Adrenal gland (tissue), 5 donors: ENCODE data around the gene CKAP4.
A peak's percentile ranks its signal among the peaks of the same experiment; 100 is the strongest.

Experiments used
- POLR2A ChIP-seq, 2 donors: fragments of 450-650 bp; IDR thresholded peaks; one replicate each; pipeline ENCODE4 v1.6.1; 2017; ENCODE audit warnings: antibody characterized with exemption in 2 of 2, mild to moderate bottlenecking in 2 of 2, moderate library complexity in 1 of 2
- TF ChIP-seq, protein P1 (sequence below), 6 experiments: fragments of 450-650 bp in 4 of 6; fragments of 200-600 bp in 2 of 6; sonication (generic) in 1 of 6; IDR thresholded peaks; 1 replicate in 5 of 6; 2 replicates in 1 of 6; pipeline versions ENCODE4 v1.5.1 to v1.8.0; 2016 to 2021; ENCODE audit warnings: antibody characterized with exemption in 6 of 6, mild to moderate bottlenecking in 2 of 6, moderate library complexity in 1 of 6
- donor health status: DM: no; HTN: no; CAD: no.

DNA sequence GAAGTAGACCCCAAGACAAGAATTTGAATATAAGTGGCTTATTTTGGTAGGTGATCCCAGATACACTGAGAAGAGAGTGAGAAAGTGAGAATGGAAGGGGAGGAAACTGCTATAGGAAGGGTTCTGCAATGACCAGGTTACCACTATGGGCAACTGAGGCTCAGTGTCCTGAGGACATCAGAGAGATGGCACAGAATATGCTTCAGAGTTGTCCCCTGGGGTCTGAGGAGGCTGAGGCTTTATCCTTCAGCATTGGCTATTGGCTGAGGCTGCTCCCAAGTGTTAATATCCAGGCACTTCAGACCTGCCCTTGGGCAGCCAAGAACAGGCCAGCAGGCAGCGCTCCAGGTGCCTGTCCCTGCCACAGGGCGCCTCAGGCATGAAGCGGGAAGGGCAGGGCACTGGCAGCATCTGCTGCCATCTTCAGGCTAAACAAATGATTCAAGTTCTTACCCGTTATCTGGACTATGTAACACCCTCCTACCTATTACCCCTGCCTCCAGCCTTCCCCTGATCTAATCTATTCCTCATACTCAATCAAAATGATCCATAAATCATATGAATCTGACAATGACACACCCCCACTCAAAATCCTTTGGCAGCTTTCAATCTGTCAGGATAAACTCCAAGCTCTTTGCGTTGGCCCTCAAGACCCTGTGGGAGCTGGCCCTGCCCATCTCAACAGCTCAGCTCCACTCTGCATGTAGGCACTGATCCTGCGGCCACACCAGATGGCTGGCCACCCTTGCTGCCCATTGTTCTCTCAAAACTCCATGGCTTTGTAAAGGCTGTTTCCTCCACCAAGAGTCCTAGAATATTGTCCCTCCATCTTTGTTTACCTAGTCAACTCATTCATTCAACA, 42.4 kb downstream of the CKAP4 start:
- TF ChIP-seq, protein P1, sequence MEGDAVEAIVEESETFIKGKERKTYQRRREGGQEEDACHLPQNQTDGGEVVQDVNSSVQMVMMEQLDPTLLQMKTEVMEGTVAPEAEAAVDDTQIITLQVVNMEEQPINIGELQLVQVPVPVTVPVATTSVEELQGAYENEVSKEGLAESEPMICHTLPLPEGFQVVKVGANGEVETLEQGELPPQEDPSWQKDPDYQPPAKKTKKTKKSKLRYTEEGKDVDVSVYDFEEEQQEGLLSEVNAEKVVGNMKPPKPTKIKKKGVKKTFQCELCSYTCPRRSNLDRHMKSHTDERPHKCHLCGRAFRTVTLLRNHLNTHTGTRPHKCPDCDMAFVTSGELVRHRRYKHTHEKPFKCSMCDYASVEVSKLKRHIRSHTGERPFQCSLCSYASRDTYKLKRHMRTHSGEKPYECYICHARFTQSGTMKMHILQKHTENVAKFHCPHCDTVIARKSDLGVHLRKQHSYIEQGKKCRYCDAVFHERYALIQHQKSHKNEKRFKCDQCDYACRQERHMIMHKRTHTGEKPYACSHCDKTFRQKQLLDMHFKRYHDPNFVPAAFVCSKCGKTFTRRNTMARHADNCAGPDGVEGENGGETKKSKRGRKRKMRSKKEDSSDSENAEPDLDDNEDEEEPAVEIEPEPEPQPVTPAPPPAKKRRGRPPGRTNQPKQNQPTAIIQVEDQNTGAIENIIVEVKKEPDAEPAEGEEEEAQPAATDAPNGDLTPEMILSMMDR (IDR thresholded peaks at IDR 0.05): peak in 4 of 6 experiments; percentile 42 to 60 (median 54)
- no peak for TF ChIP-seq POLR2A (IDR thresholded peaks at IDR 0.05)
